Chondrocyte (in vitro differentiated cells): ENCODE measurements around the gene MRPL50. TPM values are rescaled to one million over a fixed set of nuclear protein-coding genes. Genes with fewer than 3 reads are reported as not detected.

Source experiments
- DNase-seq: peaks from one replicate; pipeline ENCODE4 v3.0.0; 2021; ENCODE audit warnings: mixed read lengths, low spot score
- H3K27ac Mint-ChIP-seq: one replicate; pipeline ENCODE4 v1.8.0; 2021; ENCODE audit warnings: mild to moderate bottlenecking, moderate library complexity, mixed read lengths; ENCODE audit not compliant: unreplicated experiment
- H3K27me3 Mint-ChIP-seq: 2 replicates; pipeline ENCODE4 v1.8.0; 2021; ENCODE audit warnings: low read depth, mixed read lengths
- H3K36me3 Mint-ChIP-seq: 2 replicates; pipeline ENCODE4 v1.8.0; 2021; ENCODE audit warnings: low read depth, mixed read lengths
- H3K4me1 Mint-ChIP-seq: 2 replicates; pipeline ENCODE4 v1.8.0; 2021; ENCODE audit warnings: low read depth, mild to moderate bottlenecking, mixed read lengths
- H3K4me3 Mint-ChIP-seq: one replicate; pipeline ENCODE4 v1.8.0; 2021; ENCODE audit warnings: mild to moderate bottlenecking, moderate library complexity, mixed read lengths; ENCODE audit not compliant: unreplicated experiment
- H3K9me3 Mint-ChIP-seq: 2 replicates; pipeline ENCODE4 v1.8.0; 2021; ENCODE audit warnings: low read depth, mixed read lengths
- total RNA-seq: library from RNA; stranded (reverse); gene quantifications from 3 replicates; pipeline ENCODE4 v1.2.1, GENCODE V29; 2021
- TF ChIP-seq, protein P1 (sequence below): fragments of 200-600 bp; sonication (generic); IDR thresholded peaks from 2 replicates; pipeline ENCODE4 v1.5.0; 2021; ENCODE audit warnings: antibody characterized with exemption, mild to moderate bottlenecking, moderate library complexity

The MRPL50 gene
- total RNA-seq, 1 donor from 2014 or later: 7.2 TPM

- peaks cover 11% of the 10 kb centered on the region for H3K4me1 Mint-ChIP-seq
- TF ChIP-seq, protein P1, sequence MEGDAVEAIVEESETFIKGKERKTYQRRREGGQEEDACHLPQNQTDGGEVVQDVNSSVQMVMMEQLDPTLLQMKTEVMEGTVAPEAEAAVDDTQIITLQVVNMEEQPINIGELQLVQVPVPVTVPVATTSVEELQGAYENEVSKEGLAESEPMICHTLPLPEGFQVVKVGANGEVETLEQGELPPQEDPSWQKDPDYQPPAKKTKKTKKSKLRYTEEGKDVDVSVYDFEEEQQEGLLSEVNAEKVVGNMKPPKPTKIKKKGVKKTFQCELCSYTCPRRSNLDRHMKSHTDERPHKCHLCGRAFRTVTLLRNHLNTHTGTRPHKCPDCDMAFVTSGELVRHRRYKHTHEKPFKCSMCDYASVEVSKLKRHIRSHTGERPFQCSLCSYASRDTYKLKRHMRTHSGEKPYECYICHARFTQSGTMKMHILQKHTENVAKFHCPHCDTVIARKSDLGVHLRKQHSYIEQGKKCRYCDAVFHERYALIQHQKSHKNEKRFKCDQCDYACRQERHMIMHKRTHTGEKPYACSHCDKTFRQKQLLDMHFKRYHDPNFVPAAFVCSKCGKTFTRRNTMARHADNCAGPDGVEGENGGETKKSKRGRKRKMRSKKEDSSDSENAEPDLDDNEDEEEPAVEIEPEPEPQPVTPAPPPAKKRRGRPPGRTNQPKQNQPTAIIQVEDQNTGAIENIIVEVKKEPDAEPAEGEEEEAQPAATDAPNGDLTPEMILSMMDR: no peak
Measured at GRCh38 chr9:101380295-101380694, 18.1 kb downstream of the MRPL50 start.

GRCh38 chr9:101376111-101376848 lies 22.1 kb downstream of the MRPL50 start:
- no peak for DNase-seq
- TF ChIP-seq, protein P1: no peak
- H3K36me3 Mint-ChIP-seq: peaks cover 2% of the 10 kb centered on the region
- H3K9me3 Mint-ChIP-seq: peaks cover 14% of the 10 kb centered on the region
- no peak overlapping the region for H3K4me3 Mint-ChIP-seq
- H3K27me3 Mint-ChIP-seq: no peaks in the 10 kb centered on the region
- peak overlapping the region; percentile 70 for H3K27ac Mint-ChIP-seq
- peaks cover 14% of the 10 kb centered on the region for H3K4me1 Mint-ChIP-seq

More at GRCh38 chr9:101380295-101380694, 18.1 kb downstream of the MRPL50 start:
- H3K27me3 Mint-ChIP-seq: no peaks in the 10 kb centered on the region
- H3K36me3 Mint-ChIP-seq: peaks cover 5% of the 10 kb centered on the region
- H3K4me3 Mint-ChIP-seq: no peak overlapping the region
- H3K27ac Mint-ChIP-seq: no peak overlapping the region
- DNase-seq: no peak
- H3K9me3 Mint-ChIP-seq: peaks cover 20% of the 10 kb centered on the region

GRCh38 chr9:101375546-101375945 lies 22.9 kb downstream of the MRPL50 start:
- no peak overlapping the region for H3K4me3 Mint-ChIP-seq
- H3K36me3 Mint-ChIP-seq: peaks cover 2% of the 10 kb centered on the region
- peaks cover 14% of the 10 kb centered on the region for H3K9me3 Mint-ChIP-seq
- TF ChIP-seq, protein P1: no peak
- no peaks in the 10 kb centered on the region for H3K27me3 Mint-ChIP-seq
- no peak for DNase-seq
- no peak overlapping the region for H3K27ac Mint-ChIP-seq
- H3K4me1 Mint-ChIP-seq: peaks cover 14% of the 10 kb centered on the region

GRCh38 chr9:101372327-101373118 lies 25.9 kb downstream of the MRPL50 start:
- Mint-ChIP-seq H3K4me1 (peaks cover 20% of the 10 kb centered on the region), H3K9me3 (peaks cover 3% of the 10 kb centered on the region), H3K4me3 (no peak overlapping the region), H3K36me3 (no peaks in the 10 kb centered on the region), H3K27ac (no peak overlapping the region), H3K27me3 (no peaks in the 10 kb centered on the region)
- TF ChIP-seq, protein P1: no peak
- no peak for DNase-seq

DNA sequence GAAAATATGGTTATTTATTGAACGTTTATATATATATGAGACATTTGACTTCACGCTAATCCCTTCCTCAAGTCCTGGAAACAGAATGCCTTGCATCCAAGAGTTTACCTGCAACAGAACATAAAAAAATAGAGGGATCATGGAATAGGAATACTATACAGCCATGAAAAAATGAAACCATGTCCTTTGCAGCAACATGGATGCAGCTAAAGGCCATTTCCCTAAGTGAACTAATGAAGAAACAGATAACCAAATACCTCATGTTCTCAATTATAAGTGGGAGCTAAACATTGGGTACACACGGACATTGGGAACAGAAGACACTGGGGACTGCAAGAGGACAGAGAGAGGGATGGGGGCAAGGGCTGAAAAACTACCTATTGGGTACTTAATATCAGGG lies 26.6 kb downstream of the MRPL50 start:
- TF ChIP-seq, protein P1: no peak
- H3K4me3 Mint-ChIP-seq: no peak overlapping the region
- peaks cover 20% of the 10 kb centered on the region for H3K4me1 Mint-ChIP-seq
- peaks cover 3% of the 10 kb centered on the region for H3K9me3 Mint-ChIP-seq
- no peak for DNase-seq
- H3K27me3 Mint-ChIP-seq: no peaks in the 10 kb centered on the region
- no peak overlapping the region for H3K27ac Mint-ChIP-seq
- no peaks in the 10 kb centered on the region for H3K36me3 Mint-ChIP-seq
